ENCODE results near the gene STAT5B. TPM values are rescaled to one million over a fixed set of nuclear protein-coding genes. Genes with fewer than 3 reads are reported as not detected.
A peak's percentile ranks its signal among the peaks of the same experiment; 100 is the strongest.

Gene STAT5B
- total RNA-seq, 2 donors from 2014 or later = 131 to 209 TPM

- Mint-ChIP-seq H3K9me3 (no peaks in the 10 kb centered on the region), H3K27ac (no peak overlapping the region), H3K4me1 (ENCODE audit: low read depth in 2 of 2) (peaks cover 47 to 48% of the 10 kb centered on the region in 2 donors), H3K27me3 (peaks cover 0 to 9% of the 10 kb centered on the region in 2 donors), H3K4me3 (peak overlapping the region; percentile 88), H3K36me3 (no peaks in the 10 kb centered on the region)
- ATAC-seq (no peak), DNase-seq (ENCODE audit: low spot score) (peak; percentile 22)
These were observed 94.4 kb downstream of the STAT5B start for GRCh38 chr17:42181851-42182207.

GRCh38 chr17:42180922-42181850 is 95.0 kb downstream of the STAT5B start, which contains the start of gene KCNH4:
TSS of gene KCNH4 (minus strand) at chr17:42181142. CDS start at chr17:42180945, 197 bp downstream.
- Mint-ChIP-seq H3K36me3 (no peaks in the 10 kb centered on the region), H3K9me3 (no peaks in the 10 kb centered on the region), H3K27me3 (peaks cover 0 to 9% of the 10 kb centered on the region in 2 donors), H3K27ac (no peak within 1 kb of the TSS), H3K4me1 (ENCODE audit: low read depth in 2 of 2) (peaks cover 47 to 48% of the 10 kb centered on the region in 2 donors), H3K4me3 (peak within 1 kb of the TSS; percentile 88)
- ATAC-seq = peak; percentile 81 to 88
- peak; percentile 92 for DNase-seq (ENCODE audit: low spot score)

- H3K27me3 Mint-ChIP-seq = peaks cover 0 to 9% of the 10 kb centered on the region in 2 donors
- DNase-seq (ENCODE audit: low spot score) (peak; percentile 56), ATAC-seq (no peak)
- H3K4me3 Mint-ChIP-seq = no peak overlapping the region
- H3K9me3 Mint-ChIP-seq = no peaks in the 10 kb centered on the region
- H3K27ac Mint-ChIP-seq = no peak overlapping the region
- H3K4me1 Mint-ChIP-seq (ENCODE audit: low read depth in 2 of 2) = peaks cover 47 to 48% of the 10 kb centered on the region in 2 donors
- no peaks in the 10 kb centered on the region for H3K36me3 Mint-ChIP-seq
These were observed 95.7 kb downstream of the STAT5B start for GRCh38 chr17:42180411-42180921.

GRCh38 chr17:42179911-42180410 is 96.2 kb downstream of the STAT5B start:
- no peaks in the 10 kb centered on the region for H3K9me3 Mint-ChIP-seq
- peak overlapping the region; percentile 56 for H3K4me3 Mint-ChIP-seq
- no peaks in the 10 kb centered on the region for H3K36me3 Mint-ChIP-seq
- peaks cover 0 to 11% of the 10 kb centered on the region in 2 donors for H3K27me3 Mint-ChIP-seq
- no peak overlapping the region for H3K27ac Mint-ChIP-seq
- H3K4me1 Mint-ChIP-seq (ENCODE audit: low read depth in 2 of 2) = peaks cover 47% of the 10 kb centered on the region in 2 donors
- DNase-seq (ENCODE audit: low spot score) = peak; percentile 56
- ATAC-seq = no peak

- Mint-ChIP-seq H3K27ac (no peak overlapping the region), H3K4me1 (ENCODE audit: low read depth in 2 of 2) (peaks cover 42% of the 10 kb centered on the region in 2 donors), H3K9me3 (no peaks in the 10 kb centered on the region), H3K36me3 (no peaks in the 10 kb centered on the region), H3K27me3 (peaks cover 0 to 11% of the 10 kb centered on the region in 2 donors), H3K4me3 (peak overlapping the region; percentile 56)
- ATAC-seq = no peak
- DNase-seq (ENCODE audit: low spot score) = no peak
These were observed 96.9 kb downstream of the STAT5B start for GRCh38 chr17:42179335-42179734.

- DNase-seq (ENCODE audit: low spot score) (no peak), ATAC-seq (peak in 1 of 2 donors; percentile 42)
- Mint-ChIP-seq H3K36me3 (no peaks in the 10 kb centered on the region), H3K27ac (no peak overlapping the region), H3K4me3 (peak overlapping the region; percentile 41), H3K9me3 (no peaks in the 10 kb centered on the region), H3K4me1 (ENCODE audit: low read depth in 2 of 2) (peaks cover 39 to 41% of the 10 kb centered on the region in 2 donors), H3K27me3 (peaks cover 0 to 11% of the 10 kb centered on the region in 2 donors)
These were observed 97.4 kb downstream of the STAT5B start for GRCh38 chr17:42178817-42179216.

GRCh38 chr17:42177684-42178083 is 98.5 kb downstream of the STAT5B start:
- no peak for ATAC-seq
- DNase-seq (ENCODE audit: low spot score) = no peak
- Mint-ChIP-seq H3K36me3 (no peaks in the 10 kb centered on the region), H3K27ac (no peak overlapping the region), H3K27me3 (peaks cover 0 to 11% of the 10 kb centered on the region in 2 donors), H3K4me3 (peak overlapping the region; percentile 42), H3K4me1 (ENCODE audit: low read depth in 2 of 2) (peaks cover 28 to 30% of the 10 kb centered on the region in 2 donors), H3K9me3 (no peaks in the 10 kb centered on the region)

- peaks cover 0 to 11% of the 10 kb centered on the region in 2 donors for H3K27me3 Mint-ChIP-seq
- no peaks in the 10 kb centered on the region for H3K36me3 Mint-ChIP-seq
These were observed 101.9 kb downstream of the STAT5B start for GRCh38 chr17:42174126-42174783.

GRCh38 chr17:42171831-42172230 is 104.4 kb downstream of the STAT5B start:
- H3K9me3 Mint-ChIP-seq = no peaks in the 10 kb centered on the region
- no peak overlapping the region for H3K4me3 Mint-ChIP-seq

More at GRCh38 chr17:42174126-42174783, 101.9 kb downstream of the STAT5B start:
- no peaks in the 10 kb centered on the region for H3K9me3 Mint-ChIP-seq
- no peak overlapping the region for H3K4me3 Mint-ChIP-seq
- ATAC-seq (no peak), DNase-seq (ENCODE audit: low spot score) (no peak)
- no peak overlapping the region for H3K27ac Mint-ChIP-seq
- H3K4me1 Mint-ChIP-seq (ENCODE audit: low read depth in 2 of 2) = peaks cover 14% of the 10 kb centered on the region in 2 donors

GRCh38 chr17:42169351-42169750 is 106.8 kb downstream of the STAT5B start:
- Mint-ChIP-seq H3K4me1 (ENCODE audit: low read depth in 2 of 2) (no peaks in the 10 kb centered on the region), H3K9me3 (no peaks in the 10 kb centered on the region), H3K4me3 (no peak overlapping the region), H3K27me3 (peaks cover 0 to 3% of the 10 kb centered on the region in 2 donors), H3K36me3 (no peaks in the 10 kb centered on the region), H3K27ac (no peak overlapping the region)
- no peak for ATAC-seq
- DNase-seq (ENCODE audit: low spot score) = no peak

More at GRCh38 chr17:42171831-42172230, 104.4 kb downstream of the STAT5B start:
- Mint-ChIP-seq H3K36me3 (no peaks in the 10 kb centered on the region), H3K4me1 (ENCODE audit: low read depth in 2 of 2) (no peaks in the 10 kb centered on the region), H3K27ac (no peak overlapping the region), H3K27me3 (peaks cover 0 to 5% of the 10 kb centered on the region in 2 donors)
- ATAC-seq (no peak), DNase-seq (ENCODE audit: low spot score) (no peak)

GRCh38 chr17:42167807-42168206 is 108.4 kb downstream of the STAT5B start:
- DNase-seq (ENCODE audit: low spot score) = no peak
- peaks cover 0 to 5% of the 10 kb centered on the region in 2 donors for H3K4me1 Mint-ChIP-seq (ENCODE audit: low read depth in 2 of 2)
- H3K27ac Mint-ChIP-seq = no peak overlapping the region
- H3K27me3 Mint-ChIP-seq = peaks cover 0 to 3% of the 10 kb centered on the region in 2 donors
- H3K9me3 Mint-ChIP-seq = no peaks in the 10 kb centered on the region
- H3K4me3 Mint-ChIP-seq = no peak overlapping the region
- no peaks in the 10 kb centered on the region for H3K36me3 Mint-ChIP-seq
- ATAC-seq = no peak

GRCh38 chr17:42166196-42166763 is 109.9 kb downstream of the STAT5B start:
- no peak for ATAC-seq
- Mint-ChIP-seq H3K27ac (no peak overlapping the region), H3K4me1 (ENCODE audit: low read depth in 2 of 2) (peaks cover 0 to 5% of the 10 kb centered on the region in 2 donors)

GRCh38 chr17:42165751-42166150 is 110.4 kb downstream of the STAT5B start:
- no peaks in the 10 kb centered on the region for H3K36me3 Mint-ChIP-seq
- no peak overlapping the region for H3K4me3 Mint-ChIP-seq
- DNase-seq (ENCODE audit: low spot score) (no peak), ATAC-seq (no peak)
- H3K27ac Mint-ChIP-seq = no peak overlapping the region
- H3K9me3 Mint-ChIP-seq = no peaks in the 10 kb centered on the region
- H3K4me1 Mint-ChIP-seq (ENCODE audit: low read depth in 2 of 2) = peaks cover 0 to 5% of the 10 kb centered on the region in 2 donors
- H3K27me3 Mint-ChIP-seq = peaks cover 0 to 2% of the 10 kb centered on the region in 2 donors

More at GRCh38 chr17:42166196-42166763, 109.9 kb downstream of the STAT5B start:
- Mint-ChIP-seq H3K9me3 (no peaks in the 10 kb centered on the region), H3K36me3 (no peaks in the 10 kb centered on the region), H3K27me3 (peaks cover 0 to 3% of the 10 kb centered on the region in 2 donors), H3K4me3 (no peak overlapping the region)
- no peak for DNase-seq (ENCODE audit: low spot score)
